EL (cell line): ENCODE measurements around the gene ATP8A2.
"Not testable (repeated sequence)": the region's sequence is repeated elsewhere in the genome, so short reads cannot be mapped to it uniquely, and the experiment has no call there.

Experiments used
- DNase-seq: peaks from one replicate; pipeline ENCODE4 v3.0.0-alpha.2; 2016

The ATP8A2 gene

DNA sequence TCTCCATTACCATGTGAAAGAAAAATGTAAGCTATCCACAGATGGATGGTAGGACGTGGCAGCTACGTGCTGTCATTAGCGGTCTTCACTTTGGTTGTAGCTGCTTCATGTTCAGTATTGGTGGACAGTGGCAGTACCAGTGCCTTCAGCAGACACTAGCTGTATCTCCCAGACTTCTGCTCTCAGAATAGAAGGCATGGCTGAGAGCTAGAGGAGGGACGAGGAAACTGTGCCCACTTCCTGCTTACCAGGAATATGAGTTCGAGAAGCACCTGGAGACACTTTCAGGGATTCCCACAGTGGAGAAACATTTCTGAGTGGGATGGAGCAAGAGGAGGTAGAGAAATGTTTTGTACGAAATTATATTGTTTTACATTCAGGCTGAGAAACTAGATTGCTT is 686.9 kb downstream of the ATP8A2 start:
- no peak for DNase-seq

DNA sequence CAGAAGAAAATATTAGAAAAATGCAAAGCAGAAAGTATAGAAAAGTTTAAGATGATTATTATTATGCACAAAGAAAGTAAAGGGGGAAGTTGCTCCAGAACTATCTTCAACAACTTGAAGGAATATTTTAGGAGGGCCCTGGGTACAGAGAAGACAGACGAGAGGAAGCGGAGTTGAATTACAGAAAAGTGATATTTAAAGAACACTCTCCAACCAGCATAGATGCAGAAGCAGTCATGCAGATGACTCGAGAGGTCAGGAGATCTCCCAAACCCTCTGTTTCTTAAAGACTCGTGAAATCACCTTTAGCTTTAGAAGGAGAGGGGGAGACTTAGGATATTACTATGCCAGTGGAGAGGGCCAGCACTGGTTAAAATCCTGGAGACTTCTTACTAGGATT is 688.6 kb downstream of the ATP8A2 start:
- no peak for DNase-seq

DNA sequence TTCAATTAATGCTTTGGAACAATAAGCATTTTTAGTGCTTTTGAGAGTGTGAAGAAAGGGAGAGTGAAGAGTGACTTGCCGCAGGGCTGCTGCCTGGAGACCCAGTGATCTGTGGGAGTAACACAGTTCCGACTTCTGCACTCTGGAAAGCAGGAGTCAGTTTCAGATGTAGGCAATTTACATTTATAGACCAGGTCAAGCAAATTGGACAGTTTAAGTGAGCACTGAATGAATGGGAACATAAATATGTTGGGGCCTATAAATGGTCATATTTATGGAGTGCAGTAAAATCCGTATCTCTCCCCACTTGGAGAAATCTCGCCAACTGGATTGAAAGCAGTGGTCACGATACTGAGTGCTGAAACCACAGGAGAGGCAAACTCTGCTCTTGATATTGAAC is 689.5 kb downstream of the ATP8A2 start:
- DNase-seq: no peak

DNA sequence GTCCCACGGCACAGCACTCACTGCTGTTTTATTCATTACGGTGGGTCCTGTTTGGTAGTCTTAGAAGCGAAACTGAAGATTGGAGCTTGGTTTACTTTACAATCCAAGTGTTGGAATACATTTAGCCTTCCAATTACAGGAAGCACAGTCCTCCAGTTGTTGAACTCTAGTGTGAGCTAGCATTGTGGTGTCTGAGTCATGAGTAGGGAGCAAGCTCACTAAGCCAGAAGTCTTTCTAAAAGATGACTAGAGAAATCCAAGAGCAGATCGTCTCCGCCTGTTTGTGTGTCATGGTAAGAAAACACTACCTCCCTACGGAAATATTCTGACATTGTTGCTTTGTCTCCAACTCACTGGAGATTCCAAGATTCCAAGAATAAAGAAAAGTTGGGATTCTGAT is 690.2 kb downstream of the ATP8A2 start:
- DNase-seq: peak; percentile 53

DNA sequence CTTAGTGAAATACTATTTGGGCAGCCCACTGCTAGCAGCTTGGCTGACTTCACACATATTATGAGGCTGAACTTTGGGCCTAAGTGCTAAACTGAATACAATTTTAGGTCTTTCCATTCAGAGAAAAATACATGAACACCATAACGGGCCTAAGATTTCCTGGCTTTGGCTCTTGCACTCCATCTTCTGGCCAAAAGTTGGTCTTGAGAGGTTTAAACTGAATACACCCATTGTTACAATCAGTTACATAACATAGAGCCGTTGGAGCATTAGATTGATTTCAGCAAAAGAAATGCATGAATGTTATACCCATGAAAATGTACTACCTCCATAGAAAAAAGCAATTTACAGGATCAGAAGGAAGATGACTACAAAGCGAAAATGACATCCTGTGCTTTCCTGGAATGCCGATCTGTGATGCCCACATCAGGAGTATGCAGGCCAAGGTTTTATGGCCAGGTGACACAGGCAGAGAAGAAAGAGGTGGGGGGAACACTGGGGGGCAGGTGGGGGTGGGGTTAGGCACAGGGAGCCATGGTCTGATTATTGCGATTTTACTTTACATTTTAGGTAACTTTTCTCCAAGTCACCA is 691.2 kb downstream of the ATP8A2 start:
- peak; percentile 43 for DNase-seq

DNA sequence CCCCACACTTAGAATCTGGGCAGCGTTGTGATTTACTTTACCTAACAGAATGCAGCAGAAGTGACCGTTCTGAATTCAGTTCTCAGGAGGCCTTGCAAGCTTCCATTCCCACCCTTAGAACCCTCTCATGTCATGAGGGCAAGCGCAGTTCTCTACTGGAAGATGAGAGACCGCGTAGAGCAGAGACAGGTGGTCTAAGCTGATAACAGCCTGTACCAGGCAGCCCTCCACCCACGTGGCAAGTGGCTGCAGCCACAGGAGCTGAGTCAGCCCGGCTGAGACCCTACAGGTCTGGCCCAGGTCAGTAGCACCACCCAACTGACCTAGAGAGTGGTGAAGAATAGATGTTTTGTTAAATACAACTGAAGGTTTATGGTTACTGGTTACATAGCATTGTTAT is 694.7 kb downstream of the ATP8A2 start:
- not testable (repeated sequence) for DNase-seq

DNA sequence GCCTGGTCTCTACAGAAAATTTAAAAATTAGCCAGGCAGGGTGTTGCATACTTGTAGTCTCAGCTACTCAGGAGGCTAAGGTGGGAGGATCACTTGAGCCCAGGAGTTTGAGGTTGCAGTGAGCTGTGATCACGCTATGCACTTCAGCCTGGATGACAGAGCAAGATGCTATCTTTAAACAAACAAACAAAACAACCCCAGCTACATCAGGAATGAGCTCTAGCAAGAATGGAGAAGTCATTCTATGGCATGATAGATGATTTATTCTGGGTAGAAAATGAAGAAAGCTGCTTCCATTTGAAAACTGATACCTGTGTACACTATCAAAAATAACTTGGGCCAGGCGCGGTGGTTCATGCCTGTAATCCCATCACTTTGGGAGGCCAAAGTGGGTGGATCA is 695.8 kb downstream of the ATP8A2 start:
- no peak for DNase-seq

DNA sequence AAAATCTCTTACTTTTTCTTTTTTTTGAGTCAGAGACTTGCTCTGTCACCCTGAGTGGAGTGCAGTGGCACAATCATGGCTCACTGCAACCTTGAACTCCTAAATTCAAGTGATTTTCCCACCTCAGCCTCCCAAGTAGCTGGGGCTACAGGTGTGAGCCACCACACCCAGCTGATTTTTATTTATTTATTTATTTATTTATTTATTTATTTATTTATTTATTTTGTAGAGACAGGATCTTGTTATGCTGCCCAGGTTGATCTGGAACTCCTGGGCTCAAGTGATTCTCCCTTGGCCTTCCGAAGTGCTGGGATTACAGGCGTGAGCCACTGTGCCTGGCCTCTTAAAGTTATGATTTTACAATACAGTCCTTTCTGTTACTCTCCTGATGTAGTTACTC is 696.6 kb downstream of the ATP8A2 start:
- not testable (repeated sequence) for DNase-seq

DNA sequence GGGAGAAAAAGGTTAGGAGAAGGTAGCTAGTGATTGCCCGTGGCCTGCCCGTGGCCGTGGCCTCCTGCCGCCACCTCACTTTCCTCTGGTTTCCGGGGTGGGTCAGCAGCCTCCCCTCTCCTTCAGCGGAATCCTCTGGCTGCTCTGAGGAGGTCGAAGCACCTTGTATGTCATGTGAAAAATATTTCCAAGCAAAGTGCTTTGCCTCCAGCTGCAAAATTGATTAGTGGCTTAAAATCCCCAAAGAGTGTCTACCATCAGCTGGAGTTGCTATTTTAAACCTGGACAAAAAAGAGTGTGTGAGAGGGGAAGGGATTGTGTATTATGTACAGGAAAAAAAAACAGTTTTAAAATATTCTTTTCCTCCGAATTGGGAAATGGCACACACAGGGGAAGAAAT is 697.9 kb downstream of the ATP8A2 start:
- not testable (repeated sequence) for DNase-seq

DNA sequence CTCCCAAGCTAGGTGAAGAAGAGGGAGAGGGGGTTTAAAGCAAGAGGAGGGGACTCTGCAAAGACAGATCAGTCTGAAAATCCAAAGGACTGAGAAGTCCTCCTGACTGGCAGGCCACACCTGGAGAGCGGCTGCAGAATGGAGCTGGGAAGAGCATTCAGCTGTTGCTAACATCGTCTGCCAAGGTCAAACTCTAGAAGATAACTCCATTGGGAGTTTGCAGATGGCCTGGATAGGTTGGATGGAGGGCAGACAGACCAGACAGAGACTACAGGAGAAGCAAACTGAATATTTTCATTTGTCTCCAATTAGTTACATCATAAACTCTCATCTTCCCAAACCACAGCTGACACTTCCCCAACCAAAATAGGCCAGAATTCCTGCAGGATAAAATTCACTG is 699.9 kb downstream of the ATP8A2 start:
- DNase-seq: no peak

DNA sequence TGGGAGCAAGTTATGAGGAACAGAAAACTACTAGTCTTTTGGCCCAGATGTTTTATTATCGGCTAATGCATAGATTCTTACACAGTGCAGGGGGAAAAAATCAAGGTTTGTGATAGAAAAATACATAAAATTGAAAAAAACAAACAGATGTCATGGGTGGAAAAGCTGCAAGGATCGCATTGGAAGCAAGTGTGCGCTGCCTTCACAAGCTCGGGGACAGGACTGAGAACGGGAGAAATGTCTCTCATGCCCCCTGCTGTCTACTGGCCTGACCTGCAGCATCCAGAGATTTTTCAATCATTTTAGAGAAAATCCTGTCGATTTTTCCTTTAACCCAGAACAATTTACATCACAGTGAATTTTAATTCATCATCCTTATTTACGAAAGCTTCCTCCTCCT is 700.6 kb downstream of the ATP8A2 start:
- DNase-seq: not testable (repeated sequence)

DNA sequence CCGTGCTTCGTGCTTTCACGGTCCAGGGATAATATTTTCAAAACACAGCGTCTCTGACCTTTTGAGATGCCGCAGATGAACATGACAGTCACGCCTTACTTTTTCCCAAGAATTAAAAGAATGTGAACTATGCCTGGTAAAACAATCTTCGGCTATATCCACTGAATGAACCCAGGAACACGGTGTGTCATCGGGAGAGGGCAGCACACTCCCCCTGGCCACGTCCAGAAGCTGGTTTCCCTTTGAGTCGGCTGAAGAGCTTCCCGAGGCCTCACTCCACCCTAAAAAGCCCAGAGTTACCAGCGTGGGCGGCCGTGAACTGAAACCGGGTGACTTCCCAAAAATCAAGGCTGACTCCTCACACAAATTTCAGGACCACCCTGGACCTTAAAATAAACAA is 702.9 kb downstream of the ATP8A2 start:
- DNase-seq: peak; percentile 77
